Activated naive CD8-positive, alpha-beta T cell treated with anti-CD3 and anti-CD28 coated beads, Interleukin-2, amount 10 ng/mL, durations not matched to agents 7 days and 5 days (primary cell): ENCODE data around the gene TMEM38A. TPM values are rescaled to one million over a fixed set of nuclear protein-coding genes. Genes with fewer than 3 reads are reported as not detected.

ENCODE experiments used
- ATAC-seq: fragments of 150-1000 bp; cut with Tn5 transposase; one replicate; pipeline ENCODE4 v1.10.0; 2021; ENCODE audit warnings: low read depth, moderate library complexity
- POLR2A ChIA-PET: fragments of 350-600 bp; sonication (Branson Sonifier 250); formaldehyde crosslinking; loops from one replicate; lab custom pipeline; 2021; ENCODE audit warnings: antibody characterized with exemption; lab: Charles Lee
- DNase-seq: peaks from one replicate; pipeline ENCODE4 v3.0.0; 2021
- H3K27ac Mint-ChIP-seq: one replicate; pipeline ENCODE4 v1.8.0; 2022; ENCODE audit warnings: mild to moderate bottlenecking, mixed read lengths
- H3K27me3 Mint-ChIP-seq: one replicate; pipeline ENCODE4 v1.8.0; 2022; ENCODE audit warnings: mild to moderate bottlenecking, moderate library complexity, mixed read lengths
- H3K36me3 Mint-ChIP-seq: one replicate; pipeline ENCODE4 v1.8.0; 2021; ENCODE audit warnings: mild to moderate bottlenecking, mixed read lengths
- H3K4me1 Mint-ChIP-seq: one replicate; pipeline ENCODE4 v1.8.0; 2021; ENCODE audit warnings: mixed read lengths
- H3K4me3 Mint-ChIP-seq: one replicate; pipeline ENCODE4 v1.8.0; 2022; ENCODE audit warnings: mild to moderate bottlenecking, moderate library complexity, mixed read lengths
- H3K9me3 Mint-ChIP-seq: one replicate; pipeline ENCODE4 v1.8.0; 2021; ENCODE audit warnings: mixed read lengths
- total RNA-seq, 2 experiments: library from RNA; stranded (reverse); gene quantifications; one replicate each; pipeline ENCODE4 v1.2.3, GENCODE V29; 2021

Gene TMEM38A
- total RNA-seq: 1 to 10 TPM in 1 of 2 experiments, under 1 TPM in 1; 0.51 to 1.6 TPM

DNA sequence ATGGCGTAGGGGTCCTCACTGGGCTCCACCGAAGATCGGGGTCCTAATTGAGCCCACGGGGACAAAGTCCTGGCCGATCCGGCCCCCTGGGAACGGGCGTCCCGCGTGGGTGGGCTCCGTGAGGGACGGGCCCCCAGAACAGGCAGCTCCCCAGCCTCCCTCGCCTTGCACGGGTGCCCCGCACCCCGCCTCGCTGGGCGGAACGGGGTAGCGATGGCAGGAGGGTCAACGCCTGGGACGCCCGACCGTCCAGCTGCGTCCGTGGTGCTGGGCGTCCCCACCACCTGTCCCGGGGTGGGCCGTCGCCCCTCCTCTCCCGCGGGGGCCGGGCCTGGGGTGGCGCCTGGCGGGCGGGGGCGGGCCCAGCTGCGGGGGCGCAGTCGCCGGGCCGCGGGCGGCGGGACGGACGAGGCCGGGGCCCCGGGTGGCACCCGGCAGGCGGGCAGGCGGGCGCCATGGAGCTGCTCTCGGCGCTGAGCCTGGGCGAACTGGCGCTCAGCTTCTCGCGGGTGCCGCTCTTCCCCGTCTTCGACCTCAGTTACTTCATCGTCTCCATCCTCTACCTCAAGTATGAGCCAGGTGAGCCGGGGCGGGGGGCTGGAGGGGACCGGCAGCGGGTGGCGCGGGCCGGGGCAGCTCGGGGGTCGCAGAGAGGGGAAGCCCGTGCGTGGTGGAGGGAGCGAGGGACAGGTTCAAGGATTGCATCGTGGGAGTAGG lies at the start of gene TMEM38A:
TSS of gene TMEM38A (plus strand) at position 377 of the 717 bp plus-strand sequence. CDS start at position 456, 79 bp downstream.
- POLR2A ChIA-PET: interaction anchor here (0.6 to 2.8 kb wide), 10 partner anchors 11 to 554 kb away, joined by 3 to 27 read pairs (median 3); partner anchors contain the start of genes C19orf44, CALR3, MED26 and USE1
- DNase-seq (peak; percentile 72), ATAC-seq (peak; percentile 9)
- Mint-ChIP-seq H3K4me3 (peak within 1 kb of the TSS; percentile 99), H3K9me3 (no peaks in the 10 kb centered on the region), H3K27me3 (peaks cover 17% of the 10 kb centered on the region), H3K4me1 (peaks cover 30% of the 10 kb centered on the region), H3K36me3 (peaks cover 4% of the 10 kb centered on the region), H3K27ac (peak within 1 kb of the TSS; percentile 98)

GRCh38 chr19:16612636-16613035 lies 48.3 kb upstream of the TMEM38A start:
- DNase-seq (no peak), ATAC-seq (no peak)
- POLR2A ChIA-PET: interaction anchor here (1.2 kb wide), 1 partner anchor 47 kb away, joined by 3 read pairs; the partner anchor contains the start of gene SMIM7
- Mint-ChIP-seq H3K27ac (no peak overlapping the region), H3K27me3 (no peaks in the 10 kb centered on the region), H3K4me1 (peaks cover 49% of the 10 kb centered on the region), H3K36me3 (no peaks in the 10 kb centered on the region), H3K4me3 (no peak overlapping the region), H3K9me3 (no peaks in the 10 kb centered on the region)

DNA sequence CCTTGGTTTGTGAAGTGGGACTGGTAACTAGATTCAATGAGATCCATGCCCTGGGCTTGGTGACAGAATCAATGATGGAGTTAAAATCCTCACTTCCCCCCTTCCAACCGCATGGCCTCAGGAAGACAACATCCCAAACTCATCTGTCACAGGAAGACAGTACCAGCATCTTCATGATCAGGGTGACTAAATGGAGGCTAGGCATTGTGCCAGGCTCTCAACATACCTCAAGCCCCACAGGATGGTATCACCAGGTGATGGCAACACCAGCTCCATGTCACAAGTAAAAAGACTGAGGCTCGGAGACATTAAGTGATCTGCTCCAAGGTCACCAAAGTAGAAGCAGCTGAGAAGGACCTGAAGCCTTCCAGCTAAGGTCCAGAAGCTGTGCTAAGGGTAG lies 47.1 kb upstream of the TMEM38A start:
- Mint-ChIP-seq H3K9me3 (no peaks in the 10 kb centered on the region), H3K4me3 (no peak overlapping the region), H3K27ac (no peak overlapping the region), H3K4me1 (peaks cover 44% of the 10 kb centered on the region), H3K36me3 (no peaks in the 10 kb centered on the region), H3K27me3 (no peaks in the 10 kb centered on the region)
- DNase-seq (no peak), ATAC-seq (no peak)
- POLR2A ChIA-PET: interaction anchor here (0.6 kb wide), 2 partner anchors 10 to 24 kb away, joined by 3 read pairs; no protein-coding TSS in a partner anchor

- Mint-ChIP-seq H3K9me3 (no peaks in the 10 kb centered on the region), H3K4me1 (peaks cover 51% of the 10 kb centered on the region), H3K27ac (peak overlapping the region; percentile 63), H3K4me3 (peak overlapping the region; percentile 48), H3K36me3 (no peaks in the 10 kb centered on the region), H3K27me3 (no peaks in the 10 kb centered on the region)
- no peak for ATAC-seq
- DNase-seq: no peak
- POLR2A ChIA-PET: interaction anchor here (0.8 kb wide), 1 partner anchor 13 kb away, joined by 6 read pairs; the partner anchor contains the start of gene MED26
These were observed 46.0 kb upstream of the TMEM38A start for GRCh38 chr19:16614941-16615340.

DNA sequence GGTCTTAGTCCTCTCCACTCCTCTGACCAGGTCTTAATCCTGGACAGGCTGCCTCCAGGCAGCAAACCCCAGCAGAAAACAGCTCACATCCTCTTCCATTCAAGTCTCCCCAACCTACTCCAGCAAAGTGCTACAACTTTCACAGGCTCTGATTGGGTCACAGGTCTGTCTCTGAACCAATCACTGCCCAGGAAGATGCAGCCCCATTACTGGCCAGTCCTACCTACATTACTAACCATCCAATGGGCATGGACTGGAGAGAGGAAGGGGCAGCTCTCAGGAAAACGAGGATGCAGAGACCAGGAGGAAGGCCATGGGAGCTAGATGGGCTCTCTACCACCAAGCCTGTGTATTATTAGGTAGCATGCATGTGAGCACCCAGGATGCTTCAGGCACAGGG lies 45.1 kb upstream of the TMEM38A start:
- Mint-ChIP-seq H3K27ac (peak overlapping the region; percentile 30), H3K9me3 (no peaks in the 10 kb centered on the region), H3K4me3 (no peak overlapping the region), H3K36me3 (no peaks in the 10 kb centered on the region), H3K27me3 (no peaks in the 10 kb centered on the region), H3K4me1 (peaks cover 48% of the 10 kb centered on the region)
- ATAC-seq (no peak), DNase-seq (no peak)
- POLR2A ChIA-PET: interaction anchor here (1.5 kb wide), 1 partner anchor 12 kb away, joined by 6 read pairs; the partner anchor contains the start of gene MED26

DNA sequence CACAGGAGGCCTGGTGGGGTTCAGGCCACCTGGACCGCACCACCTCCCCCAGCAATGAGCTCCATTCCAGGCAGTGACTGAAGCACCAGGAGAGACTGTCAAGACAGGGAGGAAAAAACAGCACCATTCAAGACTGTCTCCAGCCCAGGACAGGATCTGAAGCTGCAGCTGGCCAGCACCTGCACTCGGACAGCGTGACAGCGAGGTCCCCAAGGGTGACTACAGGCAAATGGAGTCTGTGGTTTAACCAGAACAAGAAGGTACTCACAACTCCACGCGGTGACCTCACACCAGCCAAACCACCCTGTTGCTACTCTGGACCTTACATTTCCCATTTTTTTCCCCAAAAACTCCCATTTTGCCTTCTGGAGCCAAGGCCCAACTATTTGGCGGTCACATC lies 42.7 kb upstream of the TMEM38A start:
- no peak overlapping the region for H3K27ac Mint-ChIP-seq
- H3K9me3 Mint-ChIP-seq: no peaks in the 10 kb centered on the region
- peaks cover 46% of the 10 kb centered on the region for H3K4me1 Mint-ChIP-seq
- POLR2A ChIA-PET: no interaction called here
- ATAC-seq (no peak), DNase-seq (no peak)
- no peaks in the 10 kb centered on the region for H3K36me3 Mint-ChIP-seq
- H3K27me3 Mint-ChIP-seq: no peaks in the 10 kb centered on the region
- H3K4me3 Mint-ChIP-seq: no peak overlapping the region

GRCh38 chr19:16619457-16619856 lies 41.5 kb upstream of the TMEM38A start:
- no peak overlapping the region for H3K4me3 Mint-ChIP-seq
- POLR2A ChIA-PET: no interaction called here
- ATAC-seq: no peak
- H3K4me1 Mint-ChIP-seq: peaks cover 47% of the 10 kb centered on the region
- H3K36me3 Mint-ChIP-seq: peaks cover 3% of the 10 kb centered on the region
- no peaks in the 10 kb centered on the region for H3K27me3 Mint-ChIP-seq
- H3K27ac Mint-ChIP-seq: no peak overlapping the region
- DNase-seq: no peak
- H3K9me3 Mint-ChIP-seq: no peaks in the 10 kb centered on the region

GRCh38 chr19:16620018-16620417 lies 40.9 kb upstream of the TMEM38A start:
- H3K27me3 Mint-ChIP-seq: no peaks in the 10 kb centered on the region
- H3K27ac Mint-ChIP-seq: no peak overlapping the region
- H3K4me1 Mint-ChIP-seq: peaks cover 48% of the 10 kb centered on the region
- H3K9me3 Mint-ChIP-seq: no peaks in the 10 kb centered on the region
- no peak overlapping the region for H3K4me3 Mint-ChIP-seq
- ATAC-seq (no peak), DNase-seq (no peak)
- H3K36me3 Mint-ChIP-seq: peaks cover 3% of the 10 kb centered on the region
- POLR2A ChIA-PET: no interaction called here

DNA sequence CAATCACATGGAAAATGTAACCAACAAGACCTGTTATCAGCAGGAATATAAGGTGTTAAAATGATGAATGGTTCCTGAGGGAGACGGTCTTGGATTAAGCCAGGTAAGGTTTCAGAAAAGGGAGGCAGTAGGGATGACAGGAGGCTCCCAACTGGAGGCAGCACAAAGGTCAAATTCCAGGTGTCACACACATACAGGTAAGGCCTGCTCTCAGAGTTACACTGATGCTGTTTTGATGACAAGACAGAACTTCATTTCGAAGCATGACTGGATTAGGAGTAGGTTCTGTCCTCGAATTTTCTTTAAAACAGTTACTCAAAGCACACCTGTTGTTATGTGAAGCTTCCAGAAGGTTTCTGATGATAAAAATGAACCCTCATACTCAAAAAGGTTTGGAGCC lies 40.4 kb upstream of the TMEM38A start:
- no peak for DNase-seq
- Mint-ChIP-seq H3K27ac (no peak overlapping the region), H3K9me3 (no peaks in the 10 kb centered on the region), H3K27me3 (no peaks in the 10 kb centered on the region), H3K36me3 (peaks cover 5% of the 10 kb centered on the region), H3K4me3 (no peak overlapping the region), H3K4me1 (peaks cover 49% of the 10 kb centered on the region)
- POLR2A ChIA-PET: no interaction called here
- ATAC-seq: no peak

GRCh38 chr19:16621165-16621800 lies 39.7 kb upstream of the TMEM38A start:
- H3K4me1 Mint-ChIP-seq: peaks cover 50% of the 10 kb centered on the region
- H3K36me3 Mint-ChIP-seq: peaks cover 5% of the 10 kb centered on the region
- no peaks in the 10 kb centered on the region for H3K9me3 Mint-ChIP-seq
- ATAC-seq: no peak
- DNase-seq: no peak
- H3K4me3 Mint-ChIP-seq: no peak overlapping the region
- H3K27ac Mint-ChIP-seq: no peak overlapping the region
- POLR2A ChIA-PET: no interaction called here
- no peaks in the 10 kb centered on the region for H3K27me3 Mint-ChIP-seq

DNA sequence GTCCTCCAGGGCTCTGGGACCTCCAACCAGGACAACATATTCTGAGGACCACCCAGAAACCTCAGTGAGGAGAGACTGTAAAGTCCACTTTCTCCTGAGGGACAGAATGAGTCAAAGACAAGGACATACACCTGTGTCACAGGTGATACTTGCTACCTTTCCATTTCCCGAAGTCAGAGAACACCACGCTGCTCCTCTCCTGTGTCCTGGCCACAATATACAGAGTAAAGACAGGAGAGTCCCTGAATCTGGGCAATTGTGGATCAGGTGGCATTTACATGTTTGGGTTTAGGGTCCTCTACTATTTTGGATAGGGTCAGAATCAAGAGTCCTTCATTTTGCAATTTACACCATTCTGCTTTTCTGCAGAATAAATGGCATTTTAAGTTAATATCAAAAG lies 37.9 kb upstream of the TMEM38A start:
- H3K36me3 Mint-ChIP-seq: peaks cover 5% of the 10 kb centered on the region
- H3K9me3 Mint-ChIP-seq: no peaks in the 10 kb centered on the region
- no peak overlapping the region for H3K4me3 Mint-ChIP-seq
- H3K27ac Mint-ChIP-seq: no peak overlapping the region
- DNase-seq (no peak), ATAC-seq (no peak)
- peaks cover 46% of the 10 kb centered on the region for H3K4me1 Mint-ChIP-seq
- POLR2A ChIA-PET: no interaction called here
- no peaks in the 10 kb centered on the region for H3K27me3 Mint-ChIP-seq

DNA sequence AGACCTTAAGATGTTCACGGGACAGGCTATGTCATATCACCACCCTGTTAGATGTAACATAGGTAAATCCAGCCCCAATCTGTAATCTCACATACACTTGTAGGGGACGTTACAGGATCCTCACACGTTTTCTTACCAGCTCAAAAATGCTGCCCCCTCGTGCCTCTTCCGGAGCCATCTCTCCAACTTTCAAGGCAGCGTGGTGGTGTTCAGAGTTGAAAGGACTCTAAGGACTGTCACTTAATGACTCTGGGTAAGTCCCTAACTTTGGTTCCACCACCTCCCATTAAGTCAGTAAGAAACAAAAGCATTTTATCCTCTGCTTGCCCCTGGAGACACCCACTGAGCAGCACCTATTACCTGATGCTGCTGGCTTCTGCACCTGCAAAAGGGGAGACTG lies 37.4 kb upstream of the TMEM38A start:
- no peak overlapping the region for H3K27ac Mint-ChIP-seq
- H3K9me3 Mint-ChIP-seq: no peaks in the 10 kb centered on the region
- no peak for DNase-seq
- H3K36me3 Mint-ChIP-seq: peaks cover 5% of the 10 kb centered on the region
- peaks cover 44% of the 10 kb centered on the region for H3K4me1 Mint-ChIP-seq
- ATAC-seq: no peak
- no peak overlapping the region for H3K4me3 Mint-ChIP-seq
- POLR2A ChIA-PET: interaction anchor here (1.0 kb wide), 1 partner anchor 10 kb away, joined by 3 read pairs; no protein-coding TSS in a partner anchor
- no peaks in the 10 kb centered on the region for H3K27me3 Mint-ChIP-seq

DNA sequence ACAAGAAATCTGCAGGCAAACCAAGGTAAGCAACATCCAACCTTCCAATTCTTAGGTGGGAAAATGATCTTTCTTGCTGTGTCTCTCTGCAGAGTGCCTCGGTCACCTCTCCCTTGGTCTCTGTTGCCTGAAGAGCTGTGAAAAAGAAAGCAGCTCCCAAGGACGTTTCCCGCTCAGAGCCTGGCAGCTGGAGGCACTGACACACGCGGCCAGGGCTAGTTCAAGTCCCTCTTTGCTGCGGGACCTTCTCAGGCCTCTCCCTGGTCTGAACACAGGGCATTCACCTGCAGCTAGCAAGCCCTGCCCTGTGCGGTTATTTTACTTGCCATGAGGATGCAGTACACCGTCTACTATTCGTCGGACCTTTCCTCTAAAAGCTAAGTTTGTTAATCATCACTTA lies 36.7 kb upstream of the TMEM38A start:
- Mint-ChIP-seq H3K27ac (no peak overlapping the region), H3K4me3 (no peak overlapping the region), H3K36me3 (peaks cover 5% of the 10 kb centered on the region), H3K9me3 (no peaks in the 10 kb centered on the region), H3K27me3 (no peaks in the 10 kb centered on the region), H3K4me1 (peaks cover 43% of the 10 kb centered on the region)
- ATAC-seq (no peak), DNase-seq (no peak)
- POLR2A ChIA-PET: interaction anchor here (1.0 kb wide), 1 partner anchor 11 kb away, joined by 3 read pairs; no protein-coding TSS in a partner anchor
